Mammary epithelial cell (primary cell): ENCODE measurements around the gene ARHGAP26.

Experiments
- EZH2 ChIP-seq: IDR thresholded peaks from 2 replicates; pipeline ENCODE4 v1.6.1; 2012; ENCODE audit warnings: low read length, inconsistent platforms, borderline replicate concordance
- TF ChIP-seq, protein P1 (sequence below), 2 donors: IDR thresholded peaks in 1 of 2; conservative IDR thresholded peaks in 1 of 2; 2 replicates each; pipeline ENCODE4 v1.5.1; 2011 to 2012; ENCODE audit warnings: inconsistent platforms in 2 of 2, low read length in 2 of 2, mild to moderate bottlenecking in 2 of 2, control low read depth in 1 of 2, low read depth in 1 of 2; ENCODE audit not compliant: insufficient read depth in 1 of 2; ENCODE audit errors: extremely low read depth in 1 of 2

DNA sequence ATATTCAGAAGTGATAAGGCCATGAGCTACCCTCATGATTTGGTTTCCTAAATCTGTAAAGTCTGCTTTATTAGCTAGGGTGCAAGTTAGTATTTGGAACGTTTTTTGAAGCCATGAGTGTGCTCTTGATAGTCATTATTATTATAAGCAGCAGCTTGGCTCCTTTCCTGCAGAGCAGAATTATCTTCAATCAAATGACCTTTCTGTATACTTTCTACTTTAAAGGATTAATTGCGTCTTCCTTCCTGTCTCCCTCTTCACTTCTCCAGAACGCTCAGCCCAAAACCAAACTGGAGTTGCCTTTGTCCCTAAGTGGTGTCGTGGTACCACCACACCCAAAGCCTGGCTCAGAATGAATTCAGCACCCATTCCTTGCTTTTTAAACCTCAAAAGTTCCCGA is 211.3 kb downstream of the ARHGAP26 start:
- TF ChIP-seq, protein P1, sequence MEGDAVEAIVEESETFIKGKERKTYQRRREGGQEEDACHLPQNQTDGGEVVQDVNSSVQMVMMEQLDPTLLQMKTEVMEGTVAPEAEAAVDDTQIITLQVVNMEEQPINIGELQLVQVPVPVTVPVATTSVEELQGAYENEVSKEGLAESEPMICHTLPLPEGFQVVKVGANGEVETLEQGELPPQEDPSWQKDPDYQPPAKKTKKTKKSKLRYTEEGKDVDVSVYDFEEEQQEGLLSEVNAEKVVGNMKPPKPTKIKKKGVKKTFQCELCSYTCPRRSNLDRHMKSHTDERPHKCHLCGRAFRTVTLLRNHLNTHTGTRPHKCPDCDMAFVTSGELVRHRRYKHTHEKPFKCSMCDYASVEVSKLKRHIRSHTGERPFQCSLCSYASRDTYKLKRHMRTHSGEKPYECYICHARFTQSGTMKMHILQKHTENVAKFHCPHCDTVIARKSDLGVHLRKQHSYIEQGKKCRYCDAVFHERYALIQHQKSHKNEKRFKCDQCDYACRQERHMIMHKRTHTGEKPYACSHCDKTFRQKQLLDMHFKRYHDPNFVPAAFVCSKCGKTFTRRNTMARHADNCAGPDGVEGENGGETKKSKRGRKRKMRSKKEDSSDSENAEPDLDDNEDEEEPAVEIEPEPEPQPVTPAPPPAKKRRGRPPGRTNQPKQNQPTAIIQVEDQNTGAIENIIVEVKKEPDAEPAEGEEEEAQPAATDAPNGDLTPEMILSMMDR (conservative IDR thresholded peaks at IDR 0.05 in 1 of 2, IDR thresholded peaks at IDR 0.05 in 1 of 2; ENCODE audit: extremely low read depth in 1 of 2, insufficient read depth in 1 of 2, low read depth in 1 of 2, low read length in 2 of 2), result no peak
- no peak for TF ChIP-seq EZH2
